PFSK-1 (cell line): ENCODE measurements around the gene DPP6.

Source experiments
- FOXP2 ChIP-seq: optimal IDR thresholded peaks from 2 replicates; pipeline ENCODE3; 2011; ENCODE audit warnings: borderline replicate concordance, control low read depth, inconsistent platforms; ENCODE audit not compliant: insufficient read depth; ENCODE audit errors: extremely low read length, extremely low read depth
- POLR2AphosphoS5 ChIP-seq: IDR thresholded peaks from 2 replicates; pipeline ENCODE4 v1.6.1; 2012; ENCODE audit warnings: low read depth, mild to moderate bottlenecking, control low read depth, low read length, moderate library complexity
- REST ChIP-seq, 2 experiments: IDR thresholded peaks; 2 replicates each; pipeline versions ENCODE4 v1.6.1 to v1.8.0; 2011 to 2012; ENCODE audit warnings: low read depth in 2 of 2, low read length in 2 of 2, control low read depth in 1 of 2, inconsistent platforms in 1 of 2, mild to moderate bottlenecking in 1 of 2, moderate library complexity in 1 of 2; ENCODE audit not compliant: insufficient read depth in 1 of 2
- SIN3A ChIP-seq: IDR thresholded peaks from 2 replicates; pipeline ENCODE4 v1.6.1; 2012; ENCODE audit warnings: mild to moderate bottlenecking, low read length, moderate library complexity, borderline replicate concordance; ENCODE audit not compliant: insufficient read depth
- TAF1 ChIP-seq: IDR thresholded peaks from 2 replicates; pipeline ENCODE4 v1.6.1; 2012; ENCODE audit warnings: low read length, control low read depth, borderline replicate concordance; ENCODE audit not compliant: insufficient read depth

Gene DPP6

GRCh38 chr7:154512121-154512833 lies 460.1 kb downstream of the DPP6 start:
- TF ChIP-seq TAF1 (no peak), REST (IDR thresholded peaks at IDR 0.05; ENCODE audit: insufficient read depth in 1 of 2, low read depth in 2 of 2, low read length in 2 of 2) (no peak), POLR2AphosphoS5 (no peak), SIN3A (no peak), FOXP2 (no peak)

GRCh38 chr7:154517768-154518167 lies 465.6 kb downstream of the DPP6 start:
- TF ChIP-seq TAF1 (no peak), SIN3A (no peak), POLR2AphosphoS5 (no peak)

GRCh38 chr7:154519229-154519628 lies 467.0 kb downstream of the DPP6 start:
- no peak for TF ChIP-seq REST (IDR thresholded peaks at IDR 0.05; ENCODE audit: insufficient read depth in 1 of 2, low read depth in 2 of 2, low read length in 2 of 2)
- no peak for TF ChIP-seq POLR2AphosphoS5
- TF ChIP-seq TAF1: no peak
- TF ChIP-seq FOXP2: no peak
- TF ChIP-seq SIN3A: no peak

- TF ChIP-seq FOXP2: no peak
- TF ChIP-seq POLR2AphosphoS5: no peak
- TF ChIP-seq TAF1: no peak
- no peak for TF ChIP-seq REST (IDR thresholded peaks at IDR 0.05; ENCODE audit: insufficient read depth in 1 of 2, low read depth in 2 of 2, low read length in 2 of 2)
- TF ChIP-seq SIN3A: no peak
These were observed 477.9 kb downstream of the DPP6 start for GRCh38 chr7:154530136-154530535.

- TF ChIP-seq REST (IDR thresholded peaks at IDR 0.05; ENCODE audit: insufficient read depth in 1 of 2, low read depth in 2 of 2, low read length in 2 of 2): no peak
- TF ChIP-seq FOXP2: no peak
- TF ChIP-seq POLR2AphosphoS5: no peak
- no peak for TF ChIP-seq SIN3A
- no peak for TF ChIP-seq TAF1
These were observed 480.6 kb downstream of the DPP6 start for GRCh38 chr7:154532771-154533170.
